IPS-NIHi7 (cell line): ENCODE measurements around the gene PLEKHG1.
A peak's percentile ranks its signal among the peaks of the same experiment; 100 is the strongest.

ENCODE experiments used
- DNase-seq: peaks from one replicate; pipeline ENCODE4 v3.0.0; 2012; ENCODE audit warnings: mixed read lengths; ENCODE audit errors: extremely low spot score

Gene PLEKHG1

DNA sequence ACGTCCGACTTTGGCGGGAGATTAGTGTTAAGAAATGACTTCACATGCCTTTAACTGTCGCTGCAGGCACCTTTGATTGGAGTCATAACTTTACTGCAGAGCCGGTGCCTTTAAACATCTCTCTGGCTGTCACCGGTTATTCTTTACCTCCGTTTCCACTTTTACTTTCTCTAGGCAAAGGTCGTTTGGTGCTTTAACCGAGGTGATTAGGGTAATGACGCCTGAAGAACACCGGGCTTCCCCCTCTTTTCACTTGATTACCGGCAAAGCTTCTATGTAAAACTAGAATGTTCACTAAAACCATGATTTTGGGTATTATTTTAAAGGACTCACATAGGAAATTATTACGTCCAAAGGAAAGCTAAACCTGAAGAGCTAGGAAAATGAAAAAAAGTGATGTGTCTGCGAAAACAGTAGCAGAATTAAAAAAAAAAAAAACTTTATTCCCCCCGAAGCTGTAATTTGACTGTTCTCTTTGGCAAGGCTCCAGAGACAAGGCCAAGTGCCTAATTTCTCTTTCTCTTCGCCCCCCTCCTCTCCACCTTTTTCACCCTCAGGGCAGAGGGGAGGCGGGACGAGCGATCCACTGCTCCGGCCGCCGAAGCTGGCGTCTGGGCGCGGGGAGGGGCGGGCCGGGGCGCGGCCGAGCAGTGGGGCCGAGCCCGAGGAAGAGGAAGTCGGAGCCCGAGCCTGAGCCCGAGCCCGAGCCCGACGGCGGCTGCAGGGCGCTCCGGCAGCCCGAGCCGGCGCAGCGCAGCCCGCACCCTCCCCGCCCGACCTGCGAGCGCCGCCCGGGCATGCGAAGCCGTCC is at the start of gene PLEKHG1:
TSS of gene PLEKHG1 (plus strand) at position 687 of the 811 bp plus-strand sequence. CDS start 133,797 bp downstream, outside the sequence.
- peak; percentile 88 for DNase-seq

DNA sequence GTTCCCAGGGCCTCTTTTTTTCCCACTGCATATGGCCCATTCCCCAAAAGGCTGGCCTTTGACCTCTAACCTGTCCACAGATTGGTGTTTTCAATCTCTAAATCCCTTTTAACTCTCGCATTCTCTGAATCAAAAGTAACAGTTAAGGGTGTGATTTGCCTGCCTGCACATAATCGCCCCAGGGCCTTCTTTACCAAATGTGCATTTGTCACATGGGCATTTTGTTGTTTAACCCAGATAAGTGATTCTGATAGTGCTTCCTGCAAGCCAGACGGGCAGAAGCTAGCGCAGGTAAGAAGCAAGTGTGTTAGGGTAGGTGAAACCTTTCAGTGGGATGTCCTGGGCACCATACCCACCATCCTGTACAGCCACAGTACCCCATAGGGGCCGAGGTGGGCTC is 49.4 kb upstream of the PLEKHG1 start:
- DNase-seq, result no peak

DNA sequence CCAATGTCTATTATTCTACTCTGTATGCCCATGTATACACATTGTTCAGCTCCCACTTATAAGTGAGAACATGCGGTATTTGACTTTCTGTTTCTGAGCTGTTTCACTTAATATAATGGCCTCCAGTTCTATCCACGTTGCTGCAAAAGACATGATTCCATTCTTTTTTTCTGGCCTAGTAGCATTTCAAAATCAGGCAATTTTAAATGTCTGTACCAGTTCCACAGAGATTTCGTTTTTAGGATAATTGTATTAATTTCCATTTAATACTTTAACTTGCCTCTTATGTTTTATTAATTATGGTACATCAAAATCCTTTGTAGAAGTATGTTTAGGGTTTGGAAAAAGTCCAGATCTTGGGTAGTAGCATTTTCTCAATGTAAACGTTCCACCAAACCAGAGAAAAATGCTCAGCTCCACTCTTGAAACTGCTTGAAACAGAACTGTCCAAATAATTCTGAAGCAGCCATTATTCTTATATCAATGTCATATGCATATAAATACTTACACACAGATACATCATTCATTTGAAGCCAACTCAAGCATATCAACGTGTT is 42.6 kb upstream of the PLEKHG1 start:
- DNase-seq, result no peak

DNA sequence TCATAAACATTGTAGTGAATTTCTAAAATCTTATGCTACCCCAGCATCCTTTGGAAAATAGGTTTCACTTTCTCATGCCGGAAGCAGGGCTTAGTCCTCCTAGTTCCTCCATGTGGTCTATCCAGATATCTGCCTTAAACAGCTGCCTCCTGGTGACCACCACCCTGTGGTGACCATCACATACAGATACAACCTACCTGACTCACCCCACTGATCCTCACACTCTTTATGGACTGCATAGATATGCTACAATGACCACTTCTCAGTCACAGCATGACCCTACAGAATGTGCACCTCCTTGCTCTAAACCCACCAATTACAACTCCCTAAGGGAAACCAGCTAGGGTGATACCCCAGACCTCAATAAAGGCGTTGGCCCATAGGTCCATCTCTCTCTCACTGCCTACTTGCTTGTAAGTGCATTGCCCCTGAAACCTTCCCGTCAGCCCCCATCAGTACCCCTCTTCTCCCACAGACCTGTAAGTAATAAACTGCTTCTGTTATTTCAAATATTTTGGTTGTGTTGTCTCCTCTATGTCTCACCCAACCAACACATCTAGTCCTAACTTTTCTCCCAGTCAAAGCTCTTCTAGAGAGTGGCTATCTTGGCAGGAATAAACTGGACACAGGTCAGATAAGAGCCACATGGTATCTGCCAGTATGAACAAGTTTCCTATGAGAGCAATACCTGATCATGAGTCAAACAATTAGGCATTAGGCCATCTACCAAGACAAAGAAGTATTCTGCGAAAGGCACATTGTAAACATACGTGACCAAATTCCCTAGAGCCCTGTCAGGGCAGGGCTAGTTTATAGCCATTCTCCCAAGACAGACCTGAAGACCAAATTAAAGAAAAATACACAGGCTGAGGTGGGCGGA is 39.4 kb upstream of the PLEKHG1 start:
- DNase-seq, result no peak

DNA sequence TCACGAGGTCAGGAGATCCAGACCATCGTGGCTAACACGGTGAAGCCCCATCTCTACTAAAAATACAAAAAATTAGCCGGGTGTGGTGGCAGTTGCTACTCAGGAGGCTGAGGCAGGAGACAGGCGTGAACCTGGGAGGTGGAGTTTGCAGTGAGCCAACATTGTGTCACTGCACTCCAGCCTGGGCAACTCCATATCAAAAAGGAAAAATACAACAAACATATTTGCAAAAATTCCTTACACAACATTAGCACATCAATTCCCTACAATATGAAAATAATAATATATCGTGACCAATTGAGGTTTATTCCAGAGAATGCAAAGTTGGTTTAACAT is 38.8 kb upstream of the PLEKHG1 start:
- no peak for DNase-seq

DNA sequence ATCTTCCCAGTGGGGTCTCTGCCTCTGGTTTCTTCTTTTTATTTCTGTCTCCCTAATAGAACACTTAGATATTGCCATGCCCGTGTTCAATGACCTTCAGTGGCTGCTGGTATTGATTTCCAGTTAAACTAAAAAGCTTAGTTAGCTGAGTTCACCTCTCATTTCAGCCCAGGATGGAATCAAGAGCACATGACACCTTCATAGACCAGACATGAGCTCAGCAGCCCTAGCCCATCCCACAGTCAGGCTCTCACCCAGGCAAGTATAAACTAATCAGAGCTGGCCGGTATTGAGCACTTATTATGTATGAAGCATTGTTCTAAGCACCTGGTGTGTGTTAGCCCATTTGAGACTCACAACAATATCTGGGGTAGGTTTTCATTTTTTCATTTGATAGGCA is 33.7 kb upstream of the PLEKHG1 start:
- no peak for DNase-seq

DNA sequence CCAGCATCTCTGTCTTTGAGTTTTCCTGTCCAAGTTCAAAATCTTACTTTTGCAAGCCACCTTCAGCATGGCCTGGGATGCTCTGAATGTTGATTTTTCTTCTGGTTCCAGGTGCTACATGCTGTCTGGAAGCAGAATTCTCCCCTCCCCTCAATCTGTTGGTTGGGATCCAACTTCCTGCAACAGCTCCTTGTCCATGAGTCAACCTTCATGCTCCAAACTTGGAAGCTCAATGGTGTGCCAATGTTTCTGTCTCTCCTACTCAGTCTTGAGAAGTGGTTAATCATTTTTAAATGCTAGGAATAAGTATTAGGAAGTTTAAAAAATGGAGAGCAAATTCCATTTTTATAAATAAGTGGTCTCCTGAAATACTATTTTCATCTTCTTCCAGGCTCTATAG is 33.2 kb upstream of the PLEKHG1 start:
- no peak for DNase-seq

DNA sequence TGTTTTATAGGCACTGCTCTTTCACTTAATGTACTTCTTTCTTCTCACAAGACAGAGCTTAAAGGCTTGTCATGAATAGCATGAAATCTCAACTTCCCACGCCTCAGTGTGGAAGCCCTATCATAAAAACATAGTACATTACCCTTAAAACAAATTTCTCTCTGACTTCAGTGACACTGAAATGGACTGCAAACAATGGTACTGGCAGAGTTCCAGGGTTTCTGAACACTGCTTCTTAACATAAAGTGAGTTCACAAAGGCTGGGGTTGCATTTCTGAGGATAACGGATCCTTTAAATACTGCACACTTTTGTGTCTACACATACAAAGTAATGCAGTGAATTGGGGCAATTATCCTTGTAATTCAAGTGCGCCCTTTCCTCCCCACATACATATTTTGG is 32.3 kb upstream of the PLEKHG1 start:
- no peak for DNase-seq

DNA sequence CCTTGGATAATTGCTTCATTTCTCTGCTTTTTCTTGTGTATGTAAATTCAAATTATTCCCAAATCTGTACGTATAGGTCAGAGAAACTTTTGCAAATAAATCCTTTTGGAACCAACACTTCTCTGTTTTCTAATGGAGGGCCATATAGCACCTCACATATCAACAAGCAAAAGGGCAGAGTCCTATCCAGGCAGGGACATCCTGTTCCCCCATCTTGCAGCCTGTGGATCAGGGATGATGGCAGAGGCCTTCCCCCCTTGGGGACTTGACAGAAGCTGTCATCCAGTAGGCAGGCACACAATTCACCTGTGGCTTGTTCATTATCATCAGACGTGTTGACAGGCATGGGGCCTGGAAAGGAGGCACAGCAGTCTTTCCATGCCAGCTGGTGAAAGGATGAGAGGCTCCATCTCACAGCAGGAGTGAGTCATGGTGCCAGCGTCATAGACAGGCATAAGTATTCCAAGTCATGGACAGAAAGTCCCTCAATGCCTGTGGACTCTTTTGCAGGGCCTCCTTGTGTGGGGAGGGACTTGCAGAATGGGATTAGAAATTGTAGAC is 31.8 kb upstream of the PLEKHG1 start:
- DNase-seq, result no peak

DNA sequence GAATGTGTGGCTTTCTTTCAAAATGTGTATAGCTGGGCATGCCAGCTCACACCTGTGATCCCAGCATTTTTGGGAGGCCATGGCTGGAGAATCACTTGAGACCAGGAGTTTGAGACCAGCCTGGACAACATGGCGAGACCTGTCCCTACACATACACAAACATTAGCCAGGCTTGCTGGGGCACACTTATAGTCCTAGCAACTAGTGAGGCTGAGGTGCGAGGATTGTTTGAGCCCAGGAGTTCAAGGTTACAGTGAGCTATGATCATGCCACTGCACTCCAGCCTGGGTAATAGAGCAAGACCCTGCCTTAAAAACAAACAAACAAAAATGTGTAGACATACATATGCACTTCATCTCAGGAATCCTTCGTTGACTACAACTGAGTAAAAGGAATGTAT is 31.1 kb upstream of the PLEKHG1 start:
- no peak for DNase-seq

DNA sequence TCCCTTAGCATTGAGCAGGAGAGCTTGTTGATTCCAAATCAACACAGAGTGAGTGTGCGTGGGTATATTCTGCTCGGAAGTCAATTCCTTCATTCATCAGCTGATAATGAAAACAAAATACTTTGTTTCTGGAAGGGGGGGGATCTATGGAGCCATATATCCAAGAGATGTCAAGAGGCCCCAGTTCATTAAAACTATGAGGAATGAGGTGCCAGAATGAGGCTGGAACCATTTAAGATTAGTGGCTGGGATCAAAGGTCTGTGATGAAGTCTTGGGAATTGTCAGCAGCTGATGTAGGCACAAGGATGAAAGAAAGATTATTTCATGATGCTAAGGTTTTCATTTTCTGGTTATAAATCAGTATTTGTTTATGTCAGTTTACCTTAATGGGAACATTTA is 30.5 kb upstream of the PLEKHG1 start:
- no peak for DNase-seq

DNA sequence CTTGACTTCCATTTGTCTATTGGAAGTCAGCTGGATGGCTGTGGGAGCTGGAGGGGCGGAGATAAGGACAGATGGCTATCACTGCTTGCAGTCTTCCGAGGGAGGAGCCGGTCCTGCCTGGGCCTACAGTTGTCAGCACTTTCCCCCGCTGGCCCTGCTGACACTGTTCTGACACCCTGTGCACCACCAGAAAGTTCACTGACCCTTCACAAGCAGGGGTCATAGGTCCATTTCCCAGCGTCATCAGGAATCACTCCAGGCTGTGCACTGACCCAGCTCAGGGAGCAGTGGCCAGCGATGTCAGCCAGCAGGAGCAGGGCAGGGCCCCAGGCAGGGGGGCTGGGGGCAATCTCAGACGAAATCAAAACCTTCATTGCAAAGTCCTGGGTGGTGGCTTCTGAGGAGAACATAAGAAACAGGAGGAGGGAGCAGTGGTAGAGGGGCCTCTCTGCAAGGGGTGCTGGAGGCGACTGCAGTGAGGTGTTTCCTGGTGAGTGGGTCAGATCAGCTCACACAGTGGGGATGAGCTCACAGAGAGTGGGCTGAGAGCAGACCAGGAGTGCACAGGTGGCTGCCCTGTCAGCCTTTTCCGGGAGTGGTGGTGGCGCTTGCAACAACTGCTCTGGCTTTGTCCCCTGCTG is 26.5 kb upstream of the PLEKHG1 start:
- peak; percentile 61 for DNase-seq

DNA sequence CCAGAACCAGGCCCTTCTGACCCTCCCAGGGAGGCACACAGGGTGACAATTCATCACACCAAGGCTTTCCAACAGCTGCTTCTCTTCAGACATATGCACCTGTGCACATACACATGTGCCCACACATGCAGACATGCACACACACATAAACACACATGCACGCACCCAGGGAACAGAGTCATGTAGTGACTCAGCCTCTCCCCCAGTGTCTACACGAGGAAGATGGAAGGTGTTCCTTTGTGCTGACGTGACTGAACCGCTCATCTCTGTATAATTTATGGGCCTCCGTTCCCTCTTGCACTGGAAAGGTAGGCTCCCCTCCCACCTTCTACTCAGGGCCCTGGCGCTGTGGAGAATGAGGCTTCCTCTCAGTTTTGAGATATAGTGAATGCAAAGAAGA is 23.8 kb upstream of the PLEKHG1 start:
- DNase-seq, result no peak

DNA sequence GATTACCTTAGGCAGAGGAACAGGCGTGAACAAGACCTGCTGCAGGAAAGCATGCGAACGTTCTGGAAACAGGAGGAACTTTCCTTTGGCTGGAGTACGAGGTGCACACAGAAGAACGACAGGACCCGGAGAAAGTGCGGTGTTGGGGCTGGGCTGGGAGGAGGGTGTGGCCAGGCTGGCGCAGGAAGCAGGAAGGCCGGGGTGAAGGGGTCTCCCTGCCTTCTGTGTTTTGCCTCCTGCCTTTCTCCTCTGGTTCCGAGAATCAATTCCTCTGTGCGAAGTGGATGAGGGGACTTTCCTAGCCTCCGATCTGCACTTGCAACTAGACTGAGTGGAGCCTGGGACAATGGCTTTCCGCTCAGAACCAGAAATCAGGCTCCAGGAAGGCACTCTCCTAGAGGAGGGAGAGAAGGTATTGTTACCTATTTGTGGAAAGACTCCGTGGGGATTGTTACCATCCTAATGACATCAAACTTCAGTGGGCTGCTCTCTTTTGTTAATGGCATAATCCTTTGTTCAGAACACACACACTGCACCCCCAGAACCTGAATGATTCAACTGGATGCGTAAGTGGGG is 22.9 kb upstream of the PLEKHG1 start:
- no peak for DNase-seq

DNA sequence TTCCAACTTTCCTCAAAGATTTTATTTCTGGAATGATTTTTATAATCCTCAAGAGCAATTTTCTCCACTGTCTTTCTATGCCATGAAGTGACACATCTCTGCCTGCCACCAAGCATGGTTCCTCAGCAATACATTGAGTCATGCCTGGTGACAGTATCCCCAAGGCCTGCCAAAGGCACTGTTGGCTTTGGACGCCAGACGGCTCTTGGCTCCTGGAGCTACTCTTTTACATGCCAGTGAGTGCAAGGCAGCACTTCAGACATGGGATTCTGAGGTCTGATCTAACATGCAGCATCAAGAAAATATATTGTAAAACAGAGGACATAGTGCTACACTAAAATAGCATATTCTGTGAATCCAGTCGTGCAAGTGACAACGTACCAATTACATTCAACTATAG is 20.1 kb upstream of the PLEKHG1 start:
- DNase-seq, result no peak

DNA sequence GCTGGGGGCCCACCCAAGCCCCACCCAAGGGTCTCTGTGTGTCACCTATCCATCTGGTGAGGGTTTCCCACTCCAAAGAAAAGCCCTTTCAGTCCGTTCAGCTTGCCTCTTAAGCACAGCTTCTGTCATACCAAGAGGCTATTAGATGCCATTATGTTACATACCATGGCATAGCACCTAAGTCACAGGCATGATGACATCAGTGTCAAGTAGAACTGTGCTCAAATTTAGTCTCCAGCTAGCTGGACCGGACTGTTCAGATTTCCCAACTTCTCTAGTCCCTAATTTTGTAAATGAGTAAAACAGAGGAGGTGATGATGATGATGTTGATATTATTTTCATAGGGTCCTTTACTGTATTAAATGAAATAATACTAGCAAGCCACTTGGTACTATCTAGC is 19.2 kb upstream of the PLEKHG1 start:
- no peak for DNase-seq

DNA sequence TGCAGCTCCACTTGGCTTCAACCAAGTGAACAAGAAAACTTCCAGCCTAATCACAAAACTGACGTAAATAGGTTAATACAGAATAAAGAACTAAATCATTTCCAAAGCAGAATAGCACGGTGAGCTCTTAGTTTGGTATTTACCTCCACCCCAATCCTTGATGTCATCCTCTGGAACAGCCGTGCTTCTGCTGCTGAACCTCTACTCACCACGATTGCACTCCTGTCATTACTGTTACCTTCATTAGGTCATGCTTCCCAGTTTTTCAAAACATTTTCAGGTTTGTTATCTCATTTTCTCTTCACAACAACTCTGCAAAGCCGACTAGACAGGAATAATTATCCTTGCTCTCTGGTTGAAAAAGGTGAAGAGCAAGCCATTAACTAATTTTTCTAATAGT is 15.6 kb upstream of the PLEKHG1 start:
- no peak for DNase-seq

DNA sequence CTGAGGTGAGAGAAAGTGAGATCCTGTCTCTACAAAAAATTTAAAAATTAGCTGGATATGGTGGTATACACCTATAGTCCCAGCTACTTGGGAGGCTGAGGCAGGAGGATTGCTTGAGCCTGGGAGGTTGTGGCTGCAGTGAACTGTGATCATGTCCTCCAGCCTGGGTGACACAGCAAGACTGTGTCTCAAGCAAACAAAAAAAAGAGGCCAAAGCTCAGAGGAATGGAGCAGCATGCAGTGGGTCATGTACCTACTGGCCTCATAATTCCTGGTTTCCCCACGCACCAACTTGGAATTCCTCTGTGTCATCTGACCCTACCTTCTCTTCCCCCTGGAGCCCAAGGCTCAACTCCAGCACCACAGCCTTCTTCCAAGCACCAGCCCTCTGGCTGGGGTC is 15.1 kb upstream of the PLEKHG1 start:
- DNase-seq, result no peak

DNA sequence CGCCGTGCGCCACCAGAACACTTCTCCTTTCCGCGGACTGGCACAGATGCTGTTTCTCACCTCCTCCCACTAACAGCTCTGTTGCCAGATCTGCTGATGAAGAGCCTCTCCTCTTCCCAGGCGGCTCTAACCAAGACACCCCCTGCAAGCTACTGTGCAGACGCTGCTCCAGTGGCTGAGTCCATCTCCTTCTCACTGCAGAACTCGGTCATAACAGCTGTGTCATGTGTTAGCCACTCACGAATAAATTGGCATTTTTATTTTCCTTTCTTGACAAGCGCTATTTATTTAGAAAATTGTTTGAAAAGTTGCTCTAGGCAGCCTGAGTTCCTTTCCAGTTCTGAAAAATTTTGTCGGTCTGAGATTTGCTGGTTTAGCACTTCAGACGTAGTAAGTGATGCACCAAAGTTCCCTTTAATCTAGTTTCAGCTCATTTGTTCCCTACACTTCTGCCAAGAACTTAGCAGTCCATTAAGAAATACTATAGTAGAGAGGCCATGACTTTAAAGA is 12.8 kb upstream of the PLEKHG1 start:
- no peak for DNase-seq

DNA sequence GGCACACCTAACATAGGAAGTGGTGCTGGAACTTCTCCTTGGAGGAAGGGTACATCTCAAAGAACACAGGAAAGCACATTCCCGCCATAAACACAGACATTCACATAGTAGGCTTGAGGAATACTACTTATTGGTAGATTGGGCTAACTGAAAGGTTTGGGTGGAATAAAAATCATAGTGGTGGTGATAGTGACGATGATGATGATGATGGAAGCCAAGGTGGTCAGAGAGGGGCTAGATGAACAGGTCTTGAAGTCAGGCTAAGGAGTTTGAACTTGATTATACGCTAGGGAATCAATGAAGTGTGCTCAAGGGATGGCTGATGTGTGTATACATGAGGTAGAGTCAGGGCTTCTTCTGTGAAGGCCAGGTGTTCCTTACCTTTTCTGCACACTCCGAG is 12.0 kb upstream of the PLEKHG1 start:
- no peak for DNase-seq

DNA sequence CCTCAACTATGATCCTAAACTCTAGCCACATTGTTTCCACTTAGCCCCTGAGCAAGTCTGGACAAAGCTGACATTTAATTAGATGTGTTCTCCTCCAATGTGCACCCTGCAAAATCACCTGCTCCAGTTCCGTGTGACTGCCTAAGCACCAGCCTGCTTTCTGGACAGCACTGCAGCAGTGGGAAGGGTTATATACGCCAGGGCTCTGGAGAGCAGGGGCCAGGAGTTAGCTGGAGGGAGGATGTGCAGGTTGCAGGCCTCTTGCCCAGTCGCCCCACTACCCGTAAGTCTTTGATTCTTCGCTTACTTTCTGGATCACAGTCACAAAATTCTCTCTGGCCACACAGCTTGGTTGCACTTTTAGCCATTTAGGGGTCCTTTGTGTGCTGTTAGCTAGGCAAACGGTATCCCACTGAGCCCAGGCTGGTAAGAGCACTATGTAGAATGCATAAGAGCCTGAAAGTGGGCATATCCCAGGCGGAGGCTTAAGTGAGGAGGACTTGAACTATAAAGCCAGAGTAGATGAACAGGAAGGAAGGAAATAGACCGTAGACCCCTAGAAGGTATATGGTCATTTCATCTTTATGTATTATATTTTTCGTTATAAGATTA is 10.7 kb upstream of the PLEKHG1 start:
- no peak for DNase-seq
